Calu3 (cell line): Measurements from ENCODE around the gene FOXR1. TPM values are rescaled to one million over a fixed set of nuclear protein-coding genes. Genes with fewer than 3 reads are reported as not detected.

Source experiments
- BruUV-seq: library from RNA; stranded (reverse); fragments of 400-500 nt; replicated peaks from 2 replicates; lab custom pipeline; 2021; lab: Mats Ljungman, UMichigan
- CTCF ChIA-PET: fragments of 300-600 bp; sonication (Branson Sonifier 250); formaldehyde crosslinking; loops from one replicate; lab custom pipeline; 2022; ENCODE audit warnings: antibody characterized with exemption; lab: Charles Lee
- DNase-seq: peaks from one replicate; pipeline ENCODE4 v3.0.0; 2022
- H3K27ac Mint-ChIP-seq: one replicate; pipeline ENCODE4 v1.8.0; 2022; ENCODE audit warnings: mixed read lengths; ENCODE audit not compliant: unreplicated experiment
- H3K27me3 Mint-ChIP-seq: one replicate; pipeline ENCODE4 v1.8.0; 2022; ENCODE audit warnings: mixed read lengths; ENCODE audit not compliant: unreplicated experiment
- H3K36me3 Mint-ChIP-seq: one replicate; pipeline ENCODE4 v1.8.0; 2022; ENCODE audit warnings: mild to moderate bottlenecking, moderate library complexity, mixed read lengths; ENCODE audit not compliant: insufficient read depth, unreplicated experiment
- H3K4me1 Mint-ChIP-seq: one replicate; pipeline ENCODE4 v1.8.0; 2022; ENCODE audit warnings: mild to moderate bottlenecking, low read depth, mixed read lengths; ENCODE audit not compliant: unreplicated experiment
- H3K4me3 Mint-ChIP-seq: one replicate; pipeline ENCODE4 v1.8.0; 2022; ENCODE audit warnings: mild to moderate bottlenecking, low read depth, moderate library complexity, mixed read lengths; ENCODE audit not compliant: unreplicated experiment
- H3K9me3 Mint-ChIP-seq: one replicate; pipeline ENCODE4 v1.8.0; 2022; ENCODE audit warnings: low read depth, mixed read lengths; ENCODE audit not compliant: unreplicated experiment
- intact Hi-C: fragments of 100-400 bp; cut with micrococcal nuclease; formaldehyde crosslinking; loops from one replicate; pipeline ENCODE4 v1.10.0; 2022; ENCODE audit not compliant: unreplicated experiment
- total RNA-seq: library from RNA; stranded (reverse); gene quantifications from 2 replicates; pipeline ENCODE4 v1.2.3, GENCODE V29; 2022
- TF ChIP-seq, protein P1 (sequence below): fragments of 200-600 bp; IDR thresholded peaks from one replicate; pipeline ENCODE4 v1.8.0; 2022; ENCODE audit warnings: antibody characterized with exemption; ENCODE audit not compliant: unreplicated experiment

The FOXR1 gene
- total RNA-seq, 1 experiment from 2014 or later, result not detected

DNA sequence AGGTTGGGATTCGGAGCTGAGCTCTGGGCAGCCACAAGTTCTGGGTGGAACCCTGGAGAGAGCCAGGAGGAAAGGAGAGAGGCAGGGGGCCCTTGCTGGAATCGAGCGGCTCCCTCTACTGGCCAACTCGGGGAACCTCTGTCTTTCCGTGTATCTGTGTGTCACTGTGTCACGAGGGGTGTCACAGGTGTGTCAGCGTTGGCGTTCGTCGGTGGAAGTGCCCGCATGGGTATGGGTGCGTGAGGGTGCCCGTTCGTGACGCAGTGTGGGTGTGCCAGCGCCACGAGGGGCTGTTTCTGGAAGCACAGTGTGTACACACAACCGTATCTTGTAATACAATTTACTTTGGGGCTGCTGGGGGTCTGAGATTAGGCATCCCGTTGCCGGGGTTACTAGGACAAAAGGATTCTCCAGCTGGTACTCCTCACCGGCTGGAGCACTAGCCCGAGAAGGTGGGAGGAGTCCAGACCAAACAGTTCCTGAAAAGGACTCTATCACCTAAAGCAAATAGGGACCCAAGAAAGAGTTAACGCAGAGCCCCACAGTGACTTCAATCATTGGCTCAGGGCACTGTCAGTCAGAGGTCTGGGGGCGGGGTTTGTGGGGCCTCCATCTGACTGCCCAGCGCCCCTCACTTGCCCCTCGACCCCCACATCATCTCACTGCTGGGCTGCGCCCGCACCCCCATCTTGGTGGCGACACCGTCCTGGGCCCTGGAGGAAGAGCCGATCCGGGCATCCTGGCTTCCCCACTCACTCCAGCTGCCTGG is 43.3 kb upstream of the FOXR1 start:
- no peaks in the 10 kb centered on the region for H3K27me3 Mint-ChIP-seq
- intact Hi-C loops, result loop anchor here (1.0 to 2.0 kb wide), 2 partner anchors 21 to 29 kb away; partner anchors contain the start of gene UPK2
- peak; percentile 87 for DNase-seq
- TF ChIP-seq, protein P1, sequence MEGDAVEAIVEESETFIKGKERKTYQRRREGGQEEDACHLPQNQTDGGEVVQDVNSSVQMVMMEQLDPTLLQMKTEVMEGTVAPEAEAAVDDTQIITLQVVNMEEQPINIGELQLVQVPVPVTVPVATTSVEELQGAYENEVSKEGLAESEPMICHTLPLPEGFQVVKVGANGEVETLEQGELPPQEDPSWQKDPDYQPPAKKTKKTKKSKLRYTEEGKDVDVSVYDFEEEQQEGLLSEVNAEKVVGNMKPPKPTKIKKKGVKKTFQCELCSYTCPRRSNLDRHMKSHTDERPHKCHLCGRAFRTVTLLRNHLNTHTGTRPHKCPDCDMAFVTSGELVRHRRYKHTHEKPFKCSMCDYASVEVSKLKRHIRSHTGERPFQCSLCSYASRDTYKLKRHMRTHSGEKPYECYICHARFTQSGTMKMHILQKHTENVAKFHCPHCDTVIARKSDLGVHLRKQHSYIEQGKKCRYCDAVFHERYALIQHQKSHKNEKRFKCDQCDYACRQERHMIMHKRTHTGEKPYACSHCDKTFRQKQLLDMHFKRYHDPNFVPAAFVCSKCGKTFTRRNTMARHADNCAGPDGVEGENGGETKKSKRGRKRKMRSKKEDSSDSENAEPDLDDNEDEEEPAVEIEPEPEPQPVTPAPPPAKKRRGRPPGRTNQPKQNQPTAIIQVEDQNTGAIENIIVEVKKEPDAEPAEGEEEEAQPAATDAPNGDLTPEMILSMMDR, result peak; percentile 73
- H3K36me3 Mint-ChIP-seq, result peaks cover 68% of the 10 kb centered on the region
- H3K4me3 Mint-ChIP-seq, result peak overlapping the region; percentile 83
- no peaks in the 10 kb centered on the region for H3K9me3 Mint-ChIP-seq
- CTCF ChIA-PET, result interaction anchor here (0.6 to 1.4 kb wide), 5 partner anchors 16 to 46 kb away, joined by 3 to 8 read pairs (median 7); no protein-coding TSS in a partner anchor
- peaks cover 46% of the 10 kb centered on the region for H3K4me1 Mint-ChIP-seq
- no TSS peak for BruUV-seq
- H3K27ac Mint-ChIP-seq, result peak overlapping the region; percentile 90

DNA sequence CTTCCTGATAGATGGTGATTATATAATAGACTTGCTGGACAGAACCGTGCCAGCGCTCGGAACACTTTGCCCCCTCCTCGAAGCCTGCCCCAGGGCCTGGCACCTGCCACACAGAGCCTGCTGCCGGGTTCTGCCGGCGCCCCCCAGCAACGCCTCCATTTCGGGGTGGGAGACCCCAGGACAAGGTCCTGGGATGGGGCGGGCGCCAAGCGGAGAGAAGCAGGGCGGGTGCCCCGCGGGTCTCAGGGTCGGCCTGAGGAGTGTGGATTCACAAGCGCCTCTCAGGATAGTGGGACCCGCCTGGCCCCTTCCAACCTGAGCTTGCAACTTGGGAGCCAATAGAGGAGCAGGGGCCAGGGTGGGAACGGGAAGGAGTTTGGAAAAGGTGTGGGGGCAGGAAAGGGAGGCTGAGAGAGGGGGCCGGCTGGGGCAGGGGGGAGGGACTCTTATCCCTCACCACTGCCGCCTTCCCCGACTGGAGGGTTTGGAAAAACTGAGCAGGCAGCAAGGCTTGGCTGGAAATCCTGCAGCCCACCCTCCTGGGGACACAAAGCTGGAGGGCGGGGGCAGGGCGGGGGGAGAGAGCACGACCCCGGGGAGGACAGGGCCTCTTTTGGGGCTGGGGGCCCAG is 42.6 kb upstream of the FOXR1 start:
- H3K27ac Mint-ChIP-seq, result peak overlapping the region; percentile 90
- H3K4me3 Mint-ChIP-seq, result peak overlapping the region; percentile 83
- intact Hi-C loops, result loop anchor here (1.0 to 2.0 kb wide), 2 partner anchors 22 to 28 kb away; partner anchors contain the start of gene UPK2
- peaks cover 46% of the 10 kb centered on the region for H3K4me1 Mint-ChIP-seq
- TF ChIP-seq, protein P1, result no peak
- peaks cover 61% of the 10 kb centered on the region for H3K36me3 Mint-ChIP-seq
- CTCF ChIA-PET, result interaction anchor here (0.6 to 2.0 kb wide), 5 partner anchors 17 to 294 kb away, joined by 3 to 9 read pairs (median 7); no protein-coding TSS in a partner anchor
- no peaks in the 10 kb centered on the region for H3K27me3 Mint-ChIP-seq
- BruUV-seq, result no TSS peak
- H3K9me3 Mint-ChIP-seq, result no peaks in the 10 kb centered on the region
- peak; percentile 37 for DNase-seq

DNA sequence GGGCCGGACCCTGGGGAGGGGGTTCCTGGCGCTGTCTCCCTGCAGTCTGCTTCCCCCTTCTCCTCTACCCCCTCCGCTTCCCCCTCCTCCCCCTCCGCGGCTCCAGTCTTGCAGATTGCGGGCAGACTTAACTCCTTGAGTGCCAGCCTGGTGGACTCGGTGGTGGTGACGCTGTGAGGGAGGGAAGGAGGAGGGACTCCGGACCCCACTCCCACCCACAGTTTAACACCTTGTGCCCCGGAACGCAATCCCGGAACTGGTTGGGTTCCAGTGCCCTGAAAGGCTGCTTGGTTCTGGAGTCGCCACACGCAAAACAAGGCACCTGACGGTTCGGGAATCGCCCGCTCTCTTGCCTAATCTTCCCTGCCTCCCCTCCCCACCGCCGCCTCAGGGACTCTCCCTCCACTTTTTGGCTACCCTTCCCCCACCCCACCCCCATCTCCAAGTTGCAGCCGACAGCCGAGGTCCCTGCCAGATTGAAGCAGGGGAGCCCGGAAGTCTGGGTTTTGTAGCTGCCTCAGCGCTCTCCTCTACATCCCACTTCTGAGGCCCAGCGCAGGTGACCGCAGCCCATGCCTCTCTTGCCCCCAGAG is 42.0 kb upstream of the FOXR1 start:
- peak; percentile 81 for DNase-seq
- peak overlapping the region; percentile 58 for H3K27ac Mint-ChIP-seq
- BruUV-seq, result no TSS peak
- peak overlapping the region; percentile 83 for H3K4me3 Mint-ChIP-seq
- peaks cover 55% of the 10 kb centered on the region for H3K36me3 Mint-ChIP-seq
- H3K9me3 Mint-ChIP-seq, result no peaks in the 10 kb centered on the region
- TF ChIP-seq, protein P1, result no peak
- intact Hi-C loops, result loop anchor here (2.0 kb wide), 1 partner anchor 27 kb away; the partner anchor contains the start of gene UPK2
- peaks cover 45% of the 10 kb centered on the region for H3K4me1 Mint-ChIP-seq
- no peaks in the 10 kb centered on the region for H3K27me3 Mint-ChIP-seq
- CTCF ChIA-PET, result interaction anchor here (0.6 to 2.0 kb wide), 5 partner anchors 17 to 295 kb away, joined by 3 to 9 read pairs (median 3); partner anchors contain the start of gene HMBS

DNA sequence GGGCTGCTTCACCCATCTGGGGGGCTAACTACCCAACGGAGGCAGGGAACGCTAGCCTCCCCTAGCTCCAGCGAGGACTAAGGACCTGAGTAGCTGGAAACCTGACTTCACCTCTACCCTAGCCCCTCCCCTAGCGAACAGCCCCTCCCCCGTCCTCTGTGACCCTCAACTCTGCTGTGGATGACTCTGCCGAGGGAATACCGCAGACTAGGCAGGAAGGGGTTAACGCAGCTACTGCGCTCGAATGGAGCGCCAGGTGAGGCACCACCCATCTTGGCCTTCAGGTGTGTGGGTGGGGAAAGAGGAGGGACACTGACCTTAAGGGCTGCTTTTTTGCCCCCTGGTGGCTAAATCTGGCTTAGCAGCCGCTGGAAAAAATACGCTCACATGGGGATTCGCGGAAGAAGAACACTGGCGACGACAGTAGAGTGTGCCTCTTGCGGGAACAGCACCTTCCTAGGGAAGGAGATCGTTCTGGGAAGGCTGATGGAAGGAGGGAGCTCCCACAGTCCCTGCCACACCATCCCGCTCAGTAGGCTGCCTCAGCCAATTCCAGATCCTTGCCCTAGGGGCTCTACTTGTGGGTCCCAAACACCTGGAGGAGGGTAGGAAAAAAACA is 41.4 kb upstream of the FOXR1 start:
- TF ChIP-seq, protein P1, result peak; percentile 90
- no peaks in the 10 kb centered on the region for H3K27me3 Mint-ChIP-seq
- H3K4me1 Mint-ChIP-seq, result peaks cover 45% of the 10 kb centered on the region
- H3K27ac Mint-ChIP-seq, result peak overlapping the region; percentile 58
- H3K4me3 Mint-ChIP-seq, result peak overlapping the region; percentile 83
- CTCF ChIA-PET, result interaction anchor here (0.6 to 2.0 kb wide), 4 partner anchors 18 to 240 kb away, joined by 3 to 9 read pairs (median 4); partner anchors contain the start of gene HMBS
- TSS peak; percentile 19 for BruUV-seq
- H3K9me3 Mint-ChIP-seq, result no peaks in the 10 kb centered on the region
- H3K36me3 Mint-ChIP-seq, result peaks cover 49% of the 10 kb centered on the region
- intact Hi-C loops, result no loop called here
- DNase-seq, result peak; percentile 89
